CD4-positive, alpha-beta T cell treated with Interleukin-10 for 1 hour (primary cell): ENCODE results near the gene EPB41L2.

Experiments
- DNase-seq: peaks from one replicate; pipeline ENCODE4 v3.0.0-alpha.2; 2020

EPB41L2 gene

GRCh38 chr6:130896249-130896648 is 166.8 kb downstream of the EPB41L2 start:
- DNase-seq, result no peak

- DNase-seq, result no peak
Measured at GRCh38 chr6:130895516-130895915, 167.5 kb downstream of the EPB41L2 start.

- no peak for DNase-seq
Measured at GRCh38 chr6:130893766-130894165, 169.3 kb downstream of the EPB41L2 start.

DNA sequence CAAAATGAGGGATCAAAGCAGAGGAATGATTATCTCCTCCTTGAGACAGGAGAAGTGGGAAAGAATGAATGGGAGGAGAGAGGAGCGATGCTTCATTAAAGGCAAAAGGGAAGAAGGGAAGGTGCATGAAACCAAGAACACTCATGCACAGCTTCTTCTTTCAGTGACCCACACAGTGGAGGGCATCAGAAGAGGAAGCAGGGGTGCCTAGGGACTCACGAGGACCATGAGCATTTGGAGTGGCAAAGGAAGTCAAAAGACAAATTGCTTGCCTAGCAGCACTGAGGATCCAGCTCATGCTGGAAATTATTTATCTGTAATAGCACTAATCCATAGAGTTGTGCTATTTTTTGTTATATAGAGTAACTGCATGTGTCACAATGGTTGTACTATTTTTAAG is 169.8 kb downstream of the EPB41L2 start:
- no peak for DNase-seq

- DNase-seq, result no peak
Measured at GRCh38 chr6:130890521-130890971, 172.5 kb downstream of the EPB41L2 start.

DNA sequence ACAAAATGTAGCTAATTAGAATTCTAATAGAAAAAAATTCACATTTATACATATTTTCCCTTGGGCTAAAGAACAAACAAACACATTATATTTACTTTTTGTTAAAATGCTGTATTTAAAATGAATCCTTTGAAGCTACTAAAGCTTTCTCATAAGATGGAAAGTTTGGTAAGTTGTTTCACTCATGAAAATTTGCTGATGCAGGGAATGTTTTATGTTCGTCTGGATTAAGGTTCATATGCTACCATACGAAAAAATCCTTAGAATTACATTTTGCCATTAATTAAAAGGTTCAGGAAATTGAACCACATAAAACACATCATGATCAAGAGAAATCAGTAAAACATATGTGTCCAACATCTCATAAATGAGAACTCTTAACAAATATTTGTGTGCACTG is 173.6 kb downstream of the EPB41L2 start:
- no peak for DNase-seq

DNA sequence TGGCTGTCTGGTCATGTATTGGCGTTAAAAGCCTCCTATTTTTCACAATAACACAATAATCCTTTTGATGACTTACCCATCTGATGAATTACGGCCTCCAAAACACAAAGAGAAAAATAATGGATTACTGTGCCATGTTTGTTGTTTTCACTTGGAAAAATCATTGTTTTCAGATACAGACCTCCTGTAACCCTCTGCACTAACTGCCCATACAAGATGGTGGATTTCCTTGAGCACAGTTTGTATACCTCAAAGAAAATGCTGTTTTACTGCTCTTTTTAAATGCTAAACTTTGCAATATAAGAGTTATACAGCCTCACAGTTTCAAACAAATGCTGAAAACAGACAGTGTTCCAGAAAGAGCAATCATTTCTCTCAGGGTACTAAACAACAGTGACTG is 174.8 kb downstream of the EPB41L2 start:
- DNase-seq, result no peak

DNA sequence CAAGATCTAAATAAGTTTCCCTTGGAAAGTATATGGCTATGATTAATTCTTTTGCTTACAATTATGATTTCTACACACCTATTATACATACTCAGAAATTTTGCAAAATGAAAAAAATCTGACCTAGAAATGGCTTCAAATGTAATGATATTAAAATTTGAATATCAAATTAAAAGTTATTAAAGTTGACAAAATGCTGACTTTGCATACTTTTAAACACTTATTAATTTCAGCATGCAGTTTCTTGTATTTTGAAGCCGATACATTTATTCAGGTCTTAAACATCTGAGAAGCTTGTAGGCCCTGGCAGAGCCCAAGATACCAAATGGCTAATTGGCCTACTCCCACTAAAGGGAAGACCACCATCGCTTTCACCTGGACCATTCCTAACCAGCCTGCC is 176.1 kb downstream of the EPB41L2 start:
- DNase-seq, result no peak

DNA sequence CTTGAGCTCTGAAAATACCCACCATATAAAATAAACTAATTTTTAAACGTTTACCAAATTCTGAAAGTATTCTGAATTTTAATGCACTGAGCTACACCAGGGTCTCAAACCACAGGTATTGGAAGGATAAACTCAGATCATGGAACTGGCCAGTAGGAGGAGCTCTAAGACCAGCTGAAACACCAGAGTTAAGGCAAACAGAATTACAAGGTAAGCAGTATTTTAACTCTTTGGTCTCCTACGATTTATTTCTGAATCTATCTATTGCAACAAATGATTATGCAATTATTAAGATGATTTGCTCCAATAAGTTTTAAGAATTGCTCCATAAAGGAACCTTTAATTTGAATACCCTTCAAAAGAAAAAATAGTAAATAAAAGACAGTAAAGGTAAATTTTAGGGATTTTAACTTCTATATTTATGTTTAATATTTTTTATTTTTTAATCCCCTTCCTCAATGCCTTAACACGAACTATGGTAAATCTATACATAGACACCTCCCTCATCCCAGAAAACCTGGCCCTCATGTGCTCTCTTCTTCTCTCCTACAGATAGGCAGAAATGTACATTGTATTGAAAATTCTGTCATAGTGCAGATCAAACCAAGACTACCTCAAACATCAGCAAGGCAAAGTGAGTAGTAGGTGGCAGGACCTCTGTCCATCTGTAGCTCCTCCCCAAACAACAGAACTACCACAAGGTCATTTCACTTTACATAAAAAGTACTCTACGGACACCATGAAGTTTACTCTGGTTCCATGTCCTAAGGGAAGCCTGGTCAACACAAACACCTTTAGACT is 177.5 kb downstream of the EPB41L2 start:
- DNase-seq, result peak; percentile 84

- DNase-seq, result no peak
Measured at GRCh38 chr6:130882370-130882769, 180.7 kb downstream of the EPB41L2 start.

GRCh38 chr6:130879826-130880225 is 183.2 kb downstream of the EPB41L2 start:
- no peak for DNase-seq

GRCh38 chr6:130873746-130874145 is 189.3 kb downstream of the EPB41L2 start:
- DNase-seq, result no peak

DNA sequence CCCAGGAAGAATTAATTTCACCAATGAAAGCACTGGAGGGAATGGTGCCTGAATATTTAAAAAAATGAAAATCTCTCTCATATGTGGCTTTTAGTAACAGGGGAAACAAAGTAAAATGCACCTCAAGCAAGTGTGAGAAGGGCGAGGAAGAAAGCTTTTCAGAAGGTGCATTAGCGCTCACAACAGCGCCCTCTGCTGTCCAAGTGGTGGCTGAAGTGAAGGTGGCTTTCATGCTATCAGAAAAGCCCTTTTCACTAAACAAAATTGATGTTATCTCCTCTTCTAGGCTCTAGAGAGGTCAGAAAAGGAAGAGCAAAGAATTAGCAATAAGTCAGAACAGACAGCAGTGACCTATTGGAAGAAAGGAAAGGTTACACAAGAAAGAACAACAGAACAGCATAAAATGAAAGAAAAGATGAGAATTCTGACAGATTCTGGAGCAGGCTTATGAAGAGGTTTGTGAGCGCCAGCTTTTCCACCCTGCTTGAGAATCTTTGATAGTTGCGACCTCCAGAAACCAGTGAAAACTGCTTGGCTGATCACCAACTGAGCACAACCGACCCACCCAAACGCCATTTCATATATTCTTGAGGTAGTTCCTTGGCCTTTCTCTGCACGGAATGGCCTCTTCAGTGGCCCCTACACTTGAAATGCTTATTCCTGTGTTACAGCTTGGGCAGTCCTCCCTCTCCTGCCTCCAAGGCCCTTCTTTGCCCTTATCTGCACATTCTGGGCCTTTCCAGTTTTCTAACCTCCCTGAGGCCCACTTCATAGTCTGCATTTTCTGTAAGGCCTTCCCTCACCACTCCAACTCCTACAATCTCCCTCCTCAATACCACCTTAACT is 190.6 kb downstream of the EPB41L2 start:
- DNase-seq, result peak; percentile 66

DNA sequence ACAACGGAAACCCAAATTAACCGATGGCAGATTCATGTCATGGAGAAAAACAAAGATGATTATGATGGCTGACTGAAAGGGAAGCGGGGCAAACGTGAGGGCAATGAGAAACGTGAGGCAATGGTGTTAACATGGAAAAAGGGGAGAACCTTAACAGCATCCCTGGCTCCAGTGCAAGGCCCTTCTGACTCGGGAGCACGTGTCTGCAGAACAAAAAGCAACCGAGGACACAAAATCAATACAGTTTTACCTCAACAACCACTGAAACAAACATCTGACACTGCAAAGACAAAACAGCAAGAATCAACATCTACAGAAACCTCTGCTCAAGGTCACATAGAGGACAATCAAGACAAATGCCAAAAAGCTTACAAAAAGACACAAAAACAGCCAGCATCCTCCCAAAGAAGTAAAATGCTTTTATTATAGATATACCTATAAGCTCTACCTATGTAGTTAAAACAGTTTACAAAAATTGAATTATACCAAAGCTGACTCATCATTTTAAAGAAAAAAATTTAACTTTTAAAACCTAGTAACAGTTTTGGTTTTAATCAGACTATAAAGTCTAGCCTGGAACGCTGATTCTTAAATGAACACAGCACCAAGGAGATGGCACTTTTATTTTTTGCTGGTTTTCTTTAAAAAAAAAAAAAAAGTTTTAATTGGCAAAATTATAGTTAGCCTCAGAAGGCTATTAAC is 192.7 kb downstream of the EPB41L2 start:
- DNase-seq, result no peak

DNA sequence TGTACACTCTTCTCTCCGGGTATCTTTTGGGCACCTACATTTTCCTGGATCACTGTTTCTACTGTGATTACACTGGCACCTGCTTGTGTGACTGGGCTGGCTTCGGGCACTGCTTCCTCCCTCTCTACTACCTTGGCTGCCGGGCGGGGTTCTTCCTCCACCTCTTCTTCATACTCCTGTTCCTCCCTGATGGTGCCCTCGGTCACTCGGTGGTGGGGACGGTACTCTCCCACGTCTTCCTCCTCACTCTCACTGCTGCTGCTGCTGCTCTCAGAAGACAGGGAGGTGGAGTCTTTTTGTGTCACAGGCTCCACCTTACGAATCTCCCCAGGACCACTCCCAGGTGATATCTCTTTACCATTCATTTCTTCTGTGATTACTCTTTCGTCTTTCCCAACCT is 193.4 kb downstream of the EPB41L2 start:
- DNase-seq, result no peak

DNA sequence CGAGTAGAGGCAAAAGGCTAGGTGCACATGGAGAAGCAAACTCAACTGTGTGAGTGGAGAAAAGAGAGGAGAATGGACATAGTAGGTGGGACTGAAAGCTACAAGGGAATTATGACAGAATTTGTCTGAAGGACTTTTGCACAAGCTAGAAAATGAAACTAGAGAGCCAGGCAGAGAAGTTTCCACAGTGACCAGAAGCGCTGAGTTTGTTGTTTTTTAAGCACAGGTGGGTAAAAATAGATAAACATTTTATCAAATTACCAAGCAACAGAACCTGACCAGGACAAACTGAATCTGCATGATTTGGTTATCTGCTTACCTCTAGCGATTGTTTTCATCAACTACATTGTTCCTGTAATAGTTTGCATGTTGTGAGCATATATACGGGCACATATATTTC is 197.3 kb downstream of the EPB41L2 start:
- DNase-seq, result no peak

GRCh38 chr6:130864344-130864743 is 198.7 kb downstream of the EPB41L2 start:
- DNase-seq, result no peak

GRCh38 chr6:130863415-130864230 is 199.4 kb downstream of the EPB41L2 start:
- DNase-seq, result no peak

GRCh38 chr6:130862370-130862769 is 200.7 kb downstream of the EPB41L2 start:
- no peak for DNase-seq

DNA sequence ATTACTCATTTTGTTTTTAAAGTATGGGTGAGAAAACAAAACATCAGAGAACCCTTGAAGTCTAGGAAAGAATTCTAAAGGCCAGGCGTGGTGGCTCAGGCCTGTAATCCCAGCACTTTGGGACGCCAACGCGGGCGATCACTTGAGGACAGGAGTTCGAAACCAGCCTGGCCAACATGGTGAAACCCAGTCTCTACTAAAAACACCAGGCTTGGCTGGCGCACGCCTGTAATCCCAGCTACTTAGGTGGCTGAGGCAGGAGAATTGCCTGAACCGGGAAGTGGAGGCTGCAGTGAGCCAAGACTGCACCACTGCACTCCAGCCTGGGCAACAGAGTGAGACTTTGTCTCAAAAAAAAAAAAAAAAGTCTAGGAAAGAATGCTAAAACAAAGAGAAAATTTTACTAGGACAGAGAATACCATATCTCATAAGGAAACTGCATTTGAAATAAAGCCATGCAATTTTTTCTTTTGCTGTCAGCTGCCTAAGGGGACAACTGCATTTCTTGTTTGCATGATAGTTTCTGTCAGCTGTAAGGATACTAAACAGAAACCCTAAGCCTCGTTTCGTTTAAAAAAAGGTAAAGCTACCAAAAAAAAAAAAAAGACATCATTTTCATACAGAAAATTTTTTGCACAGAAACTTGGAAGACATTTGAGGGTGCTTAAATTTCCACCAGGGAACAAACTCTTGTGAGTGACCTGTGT is 203.7 kb downstream of the EPB41L2 start:
- no peak for DNase-seq

- DNase-seq, result no peak
Measured at GRCh38 chr6:130858498-130859160, 204.4 kb downstream of the EPB41L2 start.
